Vagina (tissue), 2 donors: Measurements from ENCODE around the gene ADGRG4. TPM values are rescaled to one million over a fixed set of nuclear protein-coding genes. Genes with fewer than 3 reads are reported as not detected.
"Not testable (repeated sequence)": the region's sequence is repeated elsewhere in the genome, so short reads cannot be mapped to it uniquely, and the experiment has no call there.

Source experiments
- DNase-seq, 2 donors: peaks; one replicate each; pipeline ENCODE4 v3.0.0-alpha.2; 2017; ENCODE audit errors: extremely low spot score in 2 of 2
- H3K27ac ChIP-seq: fragments of 200-600 bp; sonication (generic); one replicate; pipeline ENCODE4 v1.5.1; 2019
- H3K27me3 ChIP-seq: fragments of 200-600 bp; sonication (generic); one replicate; pipeline ENCODE4 v1.5.1; 2019
- H3K36me3 ChIP-seq, 2 donors: fragments of 200-600 bp; sonication (generic); one replicate each; pipeline ENCODE4 v1.5.1; 2017 to 2019
- H3K4me1 ChIP-seq: fragments of 200-600 bp; sonication (generic); one replicate; pipeline ENCODE4 v1.5.1; 2019
- H3K4me3 ChIP-seq, 2 donors: fragments of 200-600 bp; sonication (generic); 1 replicate in 1 of 2; 2 replicates in 1 of 2; pipeline ENCODE4 v1.5.1; 2016 to 2019
- H3K9me3 ChIP-seq: fragments of 200-600 bp; sonication (generic); one replicate; pipeline ENCODE4 v1.5.1; 2019
- CTCF ChIP-seq, 3 experiments: fragments of 450-650 bp in 2 of 3; fragments of 200-600 bp in 1 of 3; sonication (generic) in 1 of 3; IDR thresholded peaks; one replicate each; pipeline ENCODE4 v1.5.1; 2017 to 2019; ENCODE audit warnings: antibody characterized with exemption in 3 of 3, mild to moderate bottlenecking in 2 of 3, moderate library complexity in 2 of 3
- POLR2A ChIP-seq, 2 donors: fragments of 450-650 bp; IDR thresholded peaks; one replicate each; pipeline ENCODE4 v1.6.1; 2017; ENCODE audit warnings: antibody characterized with exemption in 2 of 2, mild to moderate bottlenecking in 2 of 2, moderate library complexity in 2 of 2
- POLR2AphosphoS5 ChIP-seq, 2 donors: sonication (generic); formaldehyde crosslinking; IDR thresholded peaks; one replicate each; pipeline ENCODE4 v1.9.0; 2017; ENCODE audit warnings: antibody characterized with exemption in 2 of 2, mild to moderate bottlenecking in 2 of 2, low read depth in 1 of 2; ENCODE audit not compliant: insufficient read depth in 1 of 2
- intact Hi-C: fragments of 100-400 bp; cut with DNase I; formaldehyde crosslinking; loops from one replicate; pipeline ENCODE4 v1.15.1; 2023
- total RNA-seq: library from RNA; depleted of rRNA; stranded (reverse); fragments of >200 nt; gene quantifications from one replicate; pipeline ENCODE4 v1.2.3, GENCODE V29; 2016

ADGRG4 gene
- total RNA-seq, 1 donor from 2014 or later, result 0.25 TPM

GRCh38 chrX:136438192-136438591, 137.4 kb downstream of the ADGRG4 start:
- Histone ChIP-seq H3K36me3 (no peaks in the 10 kb centered on the region), H3K27ac (no peak overlapping the region), H3K4me3 (no peak overlapping the region), H3K9me3 (no peaks in the 10 kb centered on the region), H3K27me3 (no peaks in the 10 kb centered on the region), H3K4me1 (no peaks in the 10 kb centered on the region)
- TF ChIP-seq CTCF (IDR thresholded peaks at IDR 0.05) (no peak), POLR2A (IDR thresholded peaks at IDR 0.05) (no peak), POLR2AphosphoS5 (IDR thresholded peaks at IDR 0.05; ENCODE audit: insufficient read depth in 1 of 2, low read depth in 1 of 2) (no peak)
- no peak for DNase-seq
- intact Hi-C loops, result no loop called here

GRCh38 chrX:136445674-136446073, 144.9 kb downstream of the ADGRG4 start:
- H3K9me3 ChIP-seq, intact Hi-C loops, H3K27me3 ChIP-seq, H3K36me3 ChIP-seq, H3K4me3 ChIP-seq, H3K4me1 ChIP-seq, DNase-seq, H3K27ac ChIP-seq: not testable (repeated sequence)

GRCh38 chrX:136446208-136446607, 145.4 kb downstream of the ADGRG4 start:
- intact Hi-C loops, result no loop called here
- DNase-seq, result no peak
- Histone ChIP-seq H3K36me3 (no peaks in the 10 kb centered on the region), H3K9me3 (no peaks in the 10 kb centered on the region), H3K27me3 (no peaks in the 10 kb centered on the region), H3K27ac (no peak overlapping the region), H3K4me3 (no peak overlapping the region), H3K4me1 (no peaks in the 10 kb centered on the region)
- TF ChIP-seq POLR2AphosphoS5 (IDR thresholded peaks at IDR 0.05; ENCODE audit: insufficient read depth in 1 of 2, low read depth in 1 of 2) (no peak), POLR2A (IDR thresholded peaks at IDR 0.05) (no peak), CTCF (IDR thresholded peaks at IDR 0.05) (no peak)

- no peaks in the 10 kb centered on the region for H3K9me3 ChIP-seq
- DNase-seq, result no peak
- intact Hi-C loops, result no loop called here
- TF ChIP-seq CTCF (IDR thresholded peaks at IDR 0.05), result no peak
- TF ChIP-seq POLR2A (IDR thresholded peaks at IDR 0.05), result no peak
- no peak for TF ChIP-seq POLR2AphosphoS5 (IDR thresholded peaks at IDR 0.05; ENCODE audit: insufficient read depth in 1 of 2, low read depth in 1 of 2)
- H3K27me3 ChIP-seq, result no peaks in the 10 kb centered on the region
- no peak overlapping the region for H3K4me3 ChIP-seq
- no peaks in the 10 kb centered on the region for H3K4me1 ChIP-seq
- H3K27ac ChIP-seq, result no peak overlapping the region
- H3K36me3 ChIP-seq, result no peaks in the 10 kb centered on the region
Measured at GRCh38 chrX:136447308-136447707, 146.5 kb downstream of the ADGRG4 start.

GRCh38 chrX:136447968-136448367, 147.2 kb downstream of the ADGRG4 start:
- no peaks in the 10 kb centered on the region for H3K9me3 ChIP-seq
- no peak overlapping the region for H3K4me3 ChIP-seq
- DNase-seq, result no peak
- no peaks in the 10 kb centered on the region for H3K4me1 ChIP-seq
- no peaks in the 10 kb centered on the region for H3K36me3 ChIP-seq
- no peak for TF ChIP-seq CTCF (IDR thresholded peaks at IDR 0.05)
- no peak for TF ChIP-seq POLR2AphosphoS5 (IDR thresholded peaks at IDR 0.05; ENCODE audit: insufficient read depth in 1 of 2, low read depth in 1 of 2)
- no peak for TF ChIP-seq POLR2A (IDR thresholded peaks at IDR 0.05)
- no peaks in the 10 kb centered on the region for H3K27me3 ChIP-seq
- intact Hi-C loops, result no loop called here
- no peak overlapping the region for H3K27ac ChIP-seq
